Caco-2 (cell line): Measurements from ENCODE around the gene DEK. TPM values are rescaled to one million over a fixed set of nuclear protein-coding genes. Genes with fewer than 3 reads are reported as not detected.

Experiments used
- BruUV-seq: library from RNA; stranded (reverse); fragments of 400-500 nt; replicated peaks from 2 replicates; lab custom pipeline; 2021; lab: Mats Ljungman, UMichigan
- CTCF ChIA-PET: fragments of 300-600 bp; sonication (Branson Sonifier 250); formaldehyde crosslinking; loops from one replicate; lab custom pipeline; 2022; ENCODE audit warnings: antibody characterized with exemption; lab: Charles Lee
- POLR2A ChIA-PET: fragments of 300-600 bp; sonication (Branson Sonifier 250); formaldehyde crosslinking; loops from one replicate; lab custom pipeline; 2022; ENCODE audit warnings: antibody characterized with exemption; lab: Charles Lee
- DNase-seq, 2 experiments: peaks; one replicate each; pipeline versions ENCODE4 v3.0.0 to v3.0.0-alpha.2; 2020 to 2022
- H3K27me3 ChIP-seq: replicated peaks from 2 replicates; pipeline ENCODE4 v1.6.0; 2011; ENCODE audit warnings: low read length; ENCODE audit not compliant: control insufficient read depth, insufficient read depth
- H3K36me3 ChIP-seq: 2 replicates; pipeline ENCODE4 v1.5.1; 2011; ENCODE audit warnings: low read length; ENCODE audit not compliant: control insufficient read depth, insufficient read depth
- H3K4me1 ChIP-seq: fragments of 250-450 bp; sonication (Bioruptor Pico); 2 replicates; pipeline ENCODE4 v1.5.1; 2020; ENCODE audit warnings: mild to moderate bottlenecking
- H3K4me3 ChIP-seq: 2 replicates; pipeline ENCODE4 v1.5.1; 2011; ENCODE audit warnings: low read depth, mild to moderate bottlenecking, control low read depth, low read length
- H3K9me3 ChIP-seq: fragments of 250-450 bp; sonication (Bioruptor Pico); 2 replicates; pipeline ENCODE4 v1.5.1; 2020; ENCODE audit warnings: mild to moderate bottlenecking, moderate library complexity
- H3K27ac Mint-ChIP-seq: one replicate; pipeline ENCODE4 v1.8.0; 2022; ENCODE audit warnings: mixed read lengths; ENCODE audit not compliant: unreplicated experiment
- H3K27me3 Mint-ChIP-seq: one replicate; pipeline ENCODE4 v1.8.0; 2022; ENCODE audit warnings: mixed read lengths; ENCODE audit not compliant: insufficient read depth, unreplicated experiment
- H3K36me3 Mint-ChIP-seq: one replicate; pipeline ENCODE4 v1.8.0; 2022; ENCODE audit warnings: mild to moderate bottlenecking, mixed read lengths; ENCODE audit not compliant: insufficient read depth, unreplicated experiment
- H3K4me1 Mint-ChIP-seq: one replicate; pipeline ENCODE4 v1.8.0; 2022; ENCODE audit warnings: low read depth, mixed read lengths; ENCODE audit not compliant: unreplicated experiment
- H3K4me3 Mint-ChIP-seq: one replicate; pipeline ENCODE4 v1.8.0; 2022; ENCODE audit warnings: mild to moderate bottlenecking, moderate library complexity, mixed read lengths; ENCODE audit not compliant: unreplicated experiment
- H3K9me3 Mint-ChIP-seq: one replicate; pipeline ENCODE4 v1.8.0; 2022; ENCODE audit warnings: mixed read lengths; ENCODE audit not compliant: unreplicated experiment
- intact Hi-C: fragments of 100-400 bp; cut with micrococcal nuclease; formaldehyde crosslinking; loops from one replicate; pipeline ENCODE4 v1.10.0; 2022; ENCODE audit not compliant: unreplicated experiment
- total RNA-seq: library from RNA; stranded (reverse); gene quantifications from 2 replicates; pipeline ENCODE4 v1.2.3, GENCODE V29; 2022
- TF ChIP-seq, protein P1 (sequence below), 2 experiments: fragments of 200-600 bp in 1 of 2; IDR thresholded peaks; 1 replicate in 1 of 2; 2 replicates in 1 of 2; pipeline versions ENCODE4 v1.5.1 to v1.8.0; 2011 to 2022; ENCODE audit warnings: antibody characterized with exemption in 1 of 2, control low read depth in 1 of 2, inconsistent platforms in 1 of 2, low read depth in 1 of 2, low read length in 1 of 2, mild to moderate bottlenecking in 1 of 2, moderate library complexity in 1 of 2; ENCODE audit not compliant: insufficient read depth in 1 of 2, severe bottlenecking in 1 of 2, unreplicated experiment in 1 of 2

Gene DEK
- total RNA-seq, 1 experiment from 2014 or later: 170 TPM

DNA sequence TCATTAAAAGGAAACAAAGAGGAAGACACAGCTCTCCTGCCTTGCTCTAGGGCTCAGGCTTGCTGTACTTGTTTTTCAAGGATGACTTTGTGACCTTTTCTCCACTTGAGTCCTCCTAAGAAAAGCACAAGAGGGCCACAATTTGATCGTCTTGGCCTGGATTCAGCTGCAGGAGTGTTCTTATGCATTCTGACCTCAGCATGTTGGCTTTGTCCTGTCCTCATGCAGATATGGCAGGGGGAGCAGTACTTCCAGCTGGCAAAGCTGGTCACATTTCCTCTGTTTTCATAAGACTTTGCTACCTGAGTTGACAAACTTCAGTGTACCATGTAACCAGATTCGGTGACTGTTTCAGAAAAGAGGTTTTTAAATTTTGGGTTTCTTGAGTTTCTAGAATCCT lies 78.3 kb downstream of the DEK start:
- no peaks in the 10 kb centered on the region for H3K27me3 ChIP-seq
- no peaks in the 10 kb centered on the region for H3K36me3 ChIP-seq
- Mint-ChIP-seq H3K4me1 (no peaks in the 10 kb centered on the region), H3K27ac (no peak overlapping the region), H3K36me3 (no peaks in the 10 kb centered on the region), H3K9me3 (no peaks in the 10 kb centered on the region), H3K4me3 (no peak overlapping the region), H3K27me3 (no peaks in the 10 kb centered on the region)
- ChIA-PET CTCF (no interaction called here), POLR2A (no interaction called here)
- H3K4me1 ChIP-seq: no peaks in the 10 kb centered on the region
- H3K9me3 ChIP-seq: no peaks in the 10 kb centered on the region
- TF ChIP-seq, protein P1, sequence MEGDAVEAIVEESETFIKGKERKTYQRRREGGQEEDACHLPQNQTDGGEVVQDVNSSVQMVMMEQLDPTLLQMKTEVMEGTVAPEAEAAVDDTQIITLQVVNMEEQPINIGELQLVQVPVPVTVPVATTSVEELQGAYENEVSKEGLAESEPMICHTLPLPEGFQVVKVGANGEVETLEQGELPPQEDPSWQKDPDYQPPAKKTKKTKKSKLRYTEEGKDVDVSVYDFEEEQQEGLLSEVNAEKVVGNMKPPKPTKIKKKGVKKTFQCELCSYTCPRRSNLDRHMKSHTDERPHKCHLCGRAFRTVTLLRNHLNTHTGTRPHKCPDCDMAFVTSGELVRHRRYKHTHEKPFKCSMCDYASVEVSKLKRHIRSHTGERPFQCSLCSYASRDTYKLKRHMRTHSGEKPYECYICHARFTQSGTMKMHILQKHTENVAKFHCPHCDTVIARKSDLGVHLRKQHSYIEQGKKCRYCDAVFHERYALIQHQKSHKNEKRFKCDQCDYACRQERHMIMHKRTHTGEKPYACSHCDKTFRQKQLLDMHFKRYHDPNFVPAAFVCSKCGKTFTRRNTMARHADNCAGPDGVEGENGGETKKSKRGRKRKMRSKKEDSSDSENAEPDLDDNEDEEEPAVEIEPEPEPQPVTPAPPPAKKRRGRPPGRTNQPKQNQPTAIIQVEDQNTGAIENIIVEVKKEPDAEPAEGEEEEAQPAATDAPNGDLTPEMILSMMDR (IDR thresholded peaks at IDR 0.05; ENCODE audit: insufficient read depth in 1 of 2, low read depth in 1 of 2, low read length in 1 of 2, severe bottlenecking in 1 of 2, unreplicated experiment in 1 of 2): no peak
- no peak for DNase-seq
- no TSS peak for BruUV-seq
- intact Hi-C loops: no loop called here
- no peak overlapping the region for H3K4me3 ChIP-seq

DNA sequence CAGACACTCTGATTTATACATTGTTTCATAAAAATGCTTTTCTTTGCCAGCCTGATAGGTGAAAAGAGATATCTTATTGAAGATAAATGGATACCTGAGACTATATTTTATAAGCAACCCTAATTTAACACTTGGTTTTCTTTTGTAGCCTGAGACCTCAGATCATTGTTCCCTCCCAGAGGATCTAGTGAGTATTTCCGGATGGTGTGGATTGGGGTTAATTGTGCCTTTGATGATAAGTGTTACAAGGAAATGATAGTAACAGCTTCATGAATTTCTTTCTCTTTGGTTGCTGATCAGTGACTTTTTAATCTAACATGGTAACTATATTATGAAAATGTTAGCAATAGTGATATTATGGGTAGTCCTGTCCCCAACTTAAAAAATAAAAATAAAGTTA lies 78.7 kb downstream of the DEK start:
- no peaks in the 10 kb centered on the region for H3K9me3 ChIP-seq
- no peak overlapping the region for H3K4me3 ChIP-seq
- no peaks in the 10 kb centered on the region for H3K9me3 Mint-ChIP-seq
- H3K4me1 Mint-ChIP-seq: no peaks in the 10 kb centered on the region
- H3K27me3 Mint-ChIP-seq: no peaks in the 10 kb centered on the region
- H3K27ac Mint-ChIP-seq: no peak overlapping the region
- ChIA-PET POLR2A (no interaction called here), CTCF (no interaction called here)
- intact Hi-C loops: no loop called here
- no peaks in the 10 kb centered on the region for H3K4me1 ChIP-seq
- BruUV-seq: no TSS peak
- no peak overlapping the region for H3K4me3 Mint-ChIP-seq
- H3K27me3 ChIP-seq: no peaks in the 10 kb centered on the region
- TF ChIP-seq, protein P1 (IDR thresholded peaks at IDR 0.05; ENCODE audit: insufficient read depth in 1 of 2, low read depth in 1 of 2, low read length in 1 of 2, severe bottlenecking in 1 of 2, unreplicated experiment in 1 of 2): no peak
- DNase-seq: no peak
- no peaks in the 10 kb centered on the region for H3K36me3 ChIP-seq
- H3K36me3 Mint-ChIP-seq: no peaks in the 10 kb centered on the region

DNA sequence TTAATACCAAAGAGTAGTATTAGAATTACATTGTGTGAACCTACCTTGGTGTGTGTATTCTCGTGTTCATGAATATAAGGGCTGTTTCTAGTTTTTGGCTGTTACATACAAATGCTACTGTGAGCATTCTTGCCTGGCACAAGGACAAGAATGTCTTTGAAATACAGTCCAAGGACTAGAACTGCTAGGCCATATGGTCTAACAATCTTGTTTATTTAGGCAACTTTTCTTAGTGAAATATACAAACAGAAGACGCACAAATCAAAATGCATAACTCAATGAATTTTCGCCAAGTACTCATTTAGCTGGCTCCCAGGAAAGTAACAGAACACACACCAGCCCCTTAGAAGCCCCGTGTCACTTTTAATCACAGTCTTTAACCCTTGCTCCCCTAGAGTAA lies 80.6 kb downstream of the DEK start:
- no peaks in the 10 kb centered on the region for H3K36me3 Mint-ChIP-seq
- POLR2A ChIA-PET: no interaction called here
- Histone ChIP-seq H3K36me3 (no peaks in the 10 kb centered on the region), H3K4me1 (no peaks in the 10 kb centered on the region), H3K4me3 (no peak overlapping the region), H3K9me3 (no peaks in the 10 kb centered on the region), H3K27me3 (no peaks in the 10 kb centered on the region)
- CTCF ChIA-PET: no interaction called here
- DNase-seq: no peak
- intact Hi-C loops: no loop called here
- H3K9me3 Mint-ChIP-seq: no peaks in the 10 kb centered on the region
- H3K4me1 Mint-ChIP-seq: no peaks in the 10 kb centered on the region
- TF ChIP-seq, protein P1 (IDR thresholded peaks at IDR 0.05; ENCODE audit: insufficient read depth in 1 of 2, low read depth in 1 of 2, low read length in 1 of 2, severe bottlenecking in 1 of 2, unreplicated experiment in 1 of 2): no peak
- no TSS peak for BruUV-seq
- no peak overlapping the region for H3K27ac Mint-ChIP-seq
- H3K27me3 Mint-ChIP-seq: no peaks in the 10 kb centered on the region
- H3K4me3 Mint-ChIP-seq: no peak overlapping the region
